GM23338 (cell line): Measurements from ENCODE around the gene ZKSCAN4.

Source experiments
- CREB1 ChIP-seq: fragments of 250-450 bp; sonication (Bioruptor Pico); IDR thresholded peaks from 2 replicates; pipeline ENCODE4 v1.5.0; 2020; ENCODE audit warnings: low read depth, mild to moderate bottlenecking, moderate library complexity
- CTCF ChIP-seq, 2 experiments: fragments of 200-600 bp in 1 of 2; sonication (generic) in 1 of 2; conservative IDR thresholded peaks; 2 replicates each; pipeline versions ENCODE4 v1.5.1 to v1.6.1; 2016 to 2017; ENCODE audit warnings: antibody characterized with exemption in 2 of 2, low read depth in 2 of 2, mild to moderate bottlenecking in 2 of 2, moderate library complexity in 1 of 2
- EZH2 ChIP-seq: fragments of 200-600 bp; sonication (generic); IDR thresholded peaks from one replicate; pipeline ENCODE4 v1.8.0; 2017; ENCODE audit warnings: antibody characterized with exemption, mild to moderate bottlenecking, low read depth; ENCODE audit not compliant: unreplicated experiment
- EZH2phosphoT487 ChIP-seq: fragments of 200-600 bp; sonication (generic); IDR thresholded peaks from one replicate; pipeline ENCODE4 v1.8.1; 2018; ENCODE audit warnings: antibody characterized with exemption; ENCODE audit not compliant: unreplicated experiment
- JUNB ChIP-seq: IDR thresholded peaks from one replicate; pipeline ENCODE4 v1.6.1; 2016; ENCODE audit warnings: antibody characterized with exemption; ENCODE audit not compliant: unreplicated experiment
- NANOG ChIP-seq: IDR thresholded peaks from 2 replicates; pipeline ENCODE4 v1.6.1; 2016; ENCODE audit warnings: antibody characterized with exemption, borderline replicate concordance
- POLR2AphosphoS5 ChIP-seq: IDR thresholded peaks from 2 replicates; pipeline ENCODE4 v1.6.1; 2016; ENCODE audit warnings: antibody characterized with exemption, low read depth
- REST ChIP-seq: IDR thresholded peaks from one replicate; pipeline ENCODE4 v1.6.1; 2018; ENCODE audit warnings: antibody characterized with exemption; ENCODE audit not compliant: unreplicated experiment
- STAT1 ChIP-seq: IDR thresholded peaks from one replicate; pipeline ENCODE4 v1.6.1; 2016; ENCODE audit warnings: antibody characterized with exemption; ENCODE audit not compliant: unreplicated experiment
- ZNF114 ChIP-seq: fragments of 250-450 bp; sonication (Bioruptor Pico); IDR thresholded peaks from 2 replicates; pipeline ENCODE4 v1.5.0; 2020; ENCODE audit warnings: mild to moderate bottlenecking, moderate library complexity
- ZNF331 ChIP-seq: fragments of 250-450 bp; sonication (Bioruptor Pico); IDR thresholded peaks from 2 replicates; pipeline ENCODE4 v1.5.0; 2020; ENCODE audit warnings: low read depth, mild to moderate bottlenecking, moderate library complexity
- TF ChIP-seq, protein P1 (sequence below): IDR thresholded peaks from 2 replicates; pipeline ENCODE4 v1.6.1; 2016; ENCODE audit warnings: antibody characterized with exemption
- TF ChIP-seq, protein P2 (sequence below): fragments of 250-450 bp; sonication (Bioruptor Pico); IDR thresholded peaks from 2 replicates; pipeline ENCODE4 v1.5.0; 2020; ENCODE audit warnings: mild to moderate bottlenecking, moderate library complexity

DNA sequence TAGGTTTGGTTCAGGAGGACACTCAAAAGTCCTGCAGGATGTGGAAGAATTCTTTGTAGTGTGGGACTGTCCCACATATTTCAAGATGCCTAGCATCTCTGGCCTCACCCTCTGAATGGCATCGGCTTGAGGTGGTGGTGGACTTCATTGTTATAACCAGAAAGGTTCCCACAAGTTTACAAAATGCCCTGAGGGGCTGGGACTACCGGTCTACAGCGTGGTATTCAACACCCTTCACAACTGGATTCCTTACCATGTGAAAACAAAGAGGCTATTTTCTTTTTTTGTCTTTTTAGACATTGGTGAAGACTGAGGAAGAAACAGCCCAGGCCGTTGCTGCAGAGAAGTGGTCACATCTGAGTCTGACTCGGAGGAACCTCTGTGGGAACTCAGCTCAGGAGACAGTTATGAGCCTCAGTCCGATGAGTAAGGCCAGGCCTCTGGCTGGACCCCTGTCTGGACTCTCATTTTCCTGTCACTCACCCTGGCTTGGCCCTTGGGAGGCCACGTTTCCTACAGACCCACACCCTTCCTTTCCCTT, 44.5 kb upstream of the ZKSCAN4 start:
- TF ChIP-seq CTCF (conservative IDR thresholded peaks at IDR 0.05; ENCODE audit: low read depth in 2 of 2) (no peak), POLR2AphosphoS5 (no peak), EZH2 (no peak), NANOG (no peak), EZH2phosphoT487 (no peak), REST (no peak), CREB1 (CRISPR knock-in tag) (no peak), JUNB (no peak), STAT1 (no peak), ZNF114 (CRISPR knock-in tag) (no peak), ZNF331 (no peak)
- TF ChIP-seq, protein P1, sequence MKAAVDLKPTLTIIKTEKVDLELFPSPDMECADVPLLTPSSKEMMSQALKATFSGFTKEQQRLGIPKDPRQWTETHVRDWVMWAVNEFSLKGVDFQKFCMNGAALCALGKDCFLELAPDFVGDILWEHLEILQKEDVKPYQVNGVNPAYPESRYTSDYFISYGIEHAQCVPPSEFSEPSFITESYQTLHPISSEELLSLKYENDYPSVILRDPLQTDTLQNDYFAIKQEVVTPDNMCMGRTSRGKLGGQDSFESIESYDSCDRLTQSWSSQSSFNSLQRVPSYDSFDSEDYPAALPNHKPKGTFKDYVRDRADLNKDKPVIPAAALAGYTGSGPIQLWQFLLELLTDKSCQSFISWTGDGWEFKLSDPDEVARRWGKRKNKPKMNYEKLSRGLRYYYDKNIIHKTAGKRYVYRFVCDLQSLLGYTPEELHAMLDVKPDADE: no peak
- TF ChIP-seq, protein P2, sequence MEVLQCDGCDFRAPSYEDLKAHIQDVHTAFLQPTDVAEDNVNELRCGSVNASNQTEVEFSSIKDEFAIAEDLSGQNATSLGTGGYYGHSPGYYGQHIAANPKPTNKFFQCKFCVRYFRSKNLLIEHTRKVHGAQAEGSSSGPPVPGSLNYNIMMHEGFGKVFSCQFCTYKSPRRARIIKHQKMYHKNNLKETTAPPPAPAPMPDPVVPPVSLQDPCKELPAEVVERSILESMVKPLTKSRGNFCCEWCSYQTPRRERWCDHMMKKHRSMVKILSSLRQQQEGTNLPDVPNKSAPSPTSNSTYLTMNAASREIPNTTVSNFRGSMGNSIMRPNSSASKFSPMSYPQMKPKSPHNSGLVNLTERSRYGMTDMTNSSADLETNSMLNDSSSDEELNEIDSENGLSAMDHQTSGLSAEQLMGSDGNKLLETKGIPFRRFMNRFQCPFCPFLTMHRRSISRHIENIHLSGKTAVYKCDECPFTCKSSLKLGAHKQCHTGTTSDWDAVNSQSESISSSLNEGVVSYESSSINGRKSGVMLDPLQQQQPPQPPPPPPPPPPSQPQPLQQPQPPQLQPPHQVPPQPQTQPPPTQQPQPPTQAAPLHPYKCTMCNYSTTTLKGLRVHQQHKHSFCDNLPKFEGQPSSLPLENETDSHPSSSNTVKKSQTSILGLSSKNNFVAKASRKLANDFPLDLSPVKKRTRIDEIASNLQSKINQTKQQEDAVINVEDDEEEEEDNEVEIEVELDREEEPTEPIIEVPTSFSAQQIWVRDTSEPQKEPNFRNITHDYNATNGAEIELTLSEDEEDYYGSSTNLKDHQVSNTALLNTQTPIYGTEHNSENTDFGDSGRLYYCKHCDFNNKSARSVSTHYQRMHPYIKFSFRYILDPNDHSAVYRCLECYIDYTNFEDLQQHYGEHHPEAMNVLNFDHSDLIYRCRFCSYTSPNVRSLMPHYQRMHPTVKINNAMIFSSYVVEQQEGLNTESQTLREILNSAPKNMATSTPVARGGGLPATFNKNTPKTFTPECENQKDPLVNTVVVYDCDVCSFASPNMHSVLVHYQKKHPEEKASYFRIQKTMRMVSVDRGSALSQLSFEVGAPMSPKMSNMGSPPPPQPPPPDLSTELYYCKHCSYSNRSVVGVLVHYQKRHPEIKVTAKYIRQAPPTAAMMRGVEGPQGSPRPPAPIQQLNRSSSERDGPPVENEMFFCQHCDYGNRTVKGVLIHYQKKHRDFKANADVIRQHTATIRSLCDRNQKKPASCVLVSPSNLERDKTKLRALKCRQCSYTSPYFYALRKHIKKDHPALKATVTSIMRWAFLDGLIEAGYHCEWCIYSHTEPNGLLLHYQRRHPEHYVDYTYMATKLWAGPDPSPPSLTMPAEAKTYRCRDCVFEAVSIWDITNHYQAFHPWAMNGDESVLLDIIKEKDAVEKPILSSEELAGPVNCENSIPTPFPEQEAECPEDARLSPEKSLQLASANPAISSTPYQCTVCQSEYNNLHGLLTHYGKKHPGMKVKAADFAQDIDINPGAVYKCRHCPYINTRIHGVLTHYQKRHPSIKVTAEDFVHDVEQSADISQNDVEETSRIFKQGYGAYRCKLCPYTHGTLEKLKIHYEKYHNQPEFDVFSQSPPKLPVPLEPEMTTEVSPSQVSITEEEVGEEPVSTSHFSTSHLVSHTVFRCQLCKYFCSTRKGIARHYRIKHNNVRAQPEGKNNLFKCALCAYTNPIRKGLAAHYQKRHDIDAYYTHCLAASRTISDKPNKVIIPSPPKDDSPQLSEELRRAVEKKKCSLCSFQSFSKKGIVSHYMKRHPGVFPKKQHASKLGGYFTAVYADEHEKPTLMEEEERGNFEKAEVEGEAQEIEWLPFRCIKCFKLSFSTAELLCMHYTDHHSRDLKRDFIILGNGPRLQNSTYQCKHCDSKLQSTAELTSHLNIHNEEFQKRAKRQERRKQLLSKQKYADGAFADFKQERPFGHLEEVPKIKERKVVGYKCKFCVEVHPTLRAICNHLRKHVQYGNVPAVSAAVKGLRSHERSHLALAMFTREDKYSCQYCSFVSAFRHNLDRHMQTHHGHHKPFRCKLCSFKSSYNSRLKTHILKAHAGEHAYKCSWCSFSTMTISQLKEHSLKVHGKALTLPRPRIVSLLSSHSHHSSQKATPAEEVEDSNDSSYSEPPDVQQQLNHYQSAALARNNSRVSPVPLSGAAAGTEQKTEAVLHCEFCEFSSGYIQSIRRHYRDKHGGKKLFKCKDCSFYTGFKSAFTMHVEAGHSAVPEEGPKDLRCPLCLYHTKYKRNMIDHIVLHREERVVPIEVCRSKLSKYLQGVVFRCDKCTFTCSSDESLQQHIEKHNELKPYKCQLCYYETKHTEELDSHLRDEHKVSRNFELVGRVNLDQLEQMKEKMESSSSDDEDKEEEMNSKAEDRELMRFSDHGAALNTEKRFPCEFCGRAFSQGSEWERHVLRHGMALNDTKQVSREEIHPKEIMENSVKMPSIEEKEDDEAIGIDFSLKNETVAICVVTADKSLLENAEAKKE (CRISPR knock-in tag): no peak
